HG02938 (cell line): ENCODE results near the gene CTTNBP2NL.
A peak's percentile ranks its signal among the peaks of the same experiment; 100 is the strongest.

Source experiments
- ATAC-seq: cut with Tn5 transposase; IDR thresholded peaks from one replicate; pipeline ENCODE4 v1.9.1; 2021; ENCODE audit warnings: mild to moderate bottlenecking, moderate library complexity; ENCODE audit not compliant: unreplicated experiment

Gene CTTNBP2NL

GRCh38 chr1:112395821-112396652 lies at the start of gene CTTNBP2NL:
Gene CTTNBP2NL, plus strand, starts transcription at chr1:112396214. Its CDS starts 19,952 bp downstream, at chr1:112416166.
- ATAC-seq, result peak; percentile 78

GRCh38 chr1:112346801-112347350 lies 49.1 kb upstream of the CTTNBP2NL start:
- ATAC-seq, result no peak

- ATAC-seq, result no peak
Observed at GRCh38 chr1:112356765-112357164, 39.2 kb upstream of the CTTNBP2NL start.

GRCh38 chr1:112357467-112357866 lies 38.5 kb upstream of the CTTNBP2NL start:
- no peak for ATAC-seq

- no peak for ATAC-seq
Observed at GRCh38 chr1:112358061-112358770, 37.8 kb upstream of the CTTNBP2NL start.

GRCh38 chr1:112358798-112359408 lies 37.1 kb upstream of the CTTNBP2NL start:
- ATAC-seq, result no peak

GRCh38 chr1:112359961-112360767 lies 35.9 kb upstream of the CTTNBP2NL start:
- ATAC-seq, result no peak

GRCh38 chr1:112363636-112364035 lies 32.4 kb upstream of the CTTNBP2NL start:
- no peak for ATAC-seq

GRCh38 chr1:112368198-112368597 lies 27.8 kb upstream of the CTTNBP2NL start:
- no peak for ATAC-seq

- ATAC-seq, result peak; percentile 78
Observed at GRCh38 chr1:112369392-112370285, 26.4 kb upstream of the CTTNBP2NL start.

GRCh38 chr1:112370996-112371395 lies 25.0 kb upstream of the CTTNBP2NL start:
- no peak for ATAC-seq

- ATAC-seq, result no peak
Observed at GRCh38 chr1:112371775-112372174, 24.2 kb upstream of the CTTNBP2NL start.

- no peak for ATAC-seq
Observed at GRCh38 chr1:112373806-112374205, 22.2 kb upstream of the CTTNBP2NL start.

- no peak for ATAC-seq
Observed at GRCh38 chr1:112375701-112376100, 20.3 kb upstream of the CTTNBP2NL start.

GRCh38 chr1:112380356-112380755 lies 15.7 kb upstream of the CTTNBP2NL start:
- ATAC-seq, result no peak

- no peak for ATAC-seq
Observed at GRCh38 chr1:112381324-112382076, 14.5 kb upstream of the CTTNBP2NL start.

- ATAC-seq, result no peak
Observed at GRCh38 chr1:112383759-112384370, 12.1 kb upstream of the CTTNBP2NL start.

GRCh38 chr1:112386024-112386723 lies 9.8 kb upstream of the CTTNBP2NL start:
- no peak for ATAC-seq
